Stimulated activated CD8-positive, alpha-beta memory T cell treated with anti-CD3 and anti-CD28 coated beads, Interleukin-15, amount 100 ng/mL, for 1 hour (primary cell): ENCODE data around the gene KIR3DL3.
"Not testable (repeated sequence)": the region's sequence is repeated elsewhere in the genome, so short reads cannot be mapped to it uniquely, and the experiment has no call there.

Source experiments
- DNase-seq: peaks from one replicate; pipeline ENCODE4 v3.0.0-alpha.2; 2020; ENCODE audit warnings: low read depth

Gene KIR3DL3

DNA sequence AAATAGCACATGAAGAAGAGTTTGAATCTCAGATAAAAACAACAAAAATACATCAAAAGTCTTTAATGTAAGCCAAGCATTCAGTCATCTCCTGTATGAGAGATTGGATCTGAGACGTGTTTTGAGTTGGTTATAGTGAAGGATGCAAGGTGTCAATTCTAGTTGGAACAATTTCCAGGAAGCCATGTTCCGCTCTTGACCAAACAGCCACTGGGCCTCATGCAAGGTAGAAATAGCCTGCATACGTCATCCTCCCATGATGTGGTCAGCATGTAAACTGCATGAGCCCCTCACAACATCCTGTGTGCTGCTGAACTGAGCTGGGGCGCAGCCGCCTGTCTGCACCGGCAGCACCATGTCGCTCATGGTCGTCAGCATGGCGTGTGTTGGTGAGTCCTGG lies at the start of gene KIR3DL3:
TSS of gene KIR3DL3 (plus strand) at position 301 of the 400 bp plus-strand sequence. CDS start at position 356, 55 bp downstream.
- DNase-seq, result no peak

DNA sequence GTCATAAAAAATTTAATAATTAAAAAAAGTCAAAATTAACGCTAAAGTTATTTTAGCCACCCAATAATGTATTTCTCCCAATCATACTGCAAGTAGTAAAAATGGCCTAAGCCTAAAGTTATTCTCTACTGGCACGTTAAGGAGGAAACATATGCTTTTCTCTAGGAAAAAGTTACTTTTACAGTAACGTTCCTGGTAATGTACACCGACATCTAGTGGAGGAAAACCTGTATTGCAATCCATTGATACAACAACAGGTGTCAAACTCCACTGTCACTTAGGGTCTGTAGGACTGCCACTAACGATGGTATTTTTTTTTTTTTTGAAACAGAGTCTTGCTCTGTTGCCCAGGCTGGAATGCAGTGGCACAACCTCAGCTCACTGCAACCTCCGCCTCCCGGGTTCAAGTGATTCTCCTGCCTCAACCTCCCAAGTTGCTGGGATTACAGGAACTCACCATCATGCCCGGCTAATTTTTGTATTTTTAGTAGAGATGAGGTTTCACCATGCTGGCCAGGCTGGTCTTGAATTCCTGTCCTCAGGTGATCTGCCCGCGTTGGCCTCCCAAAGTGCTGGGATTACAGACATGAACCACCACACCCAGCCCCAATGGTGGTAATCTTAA lies 47.9 kb upstream of the KIR3DL3 start:
- DNase-seq, result not testable (repeated sequence)

DNA sequence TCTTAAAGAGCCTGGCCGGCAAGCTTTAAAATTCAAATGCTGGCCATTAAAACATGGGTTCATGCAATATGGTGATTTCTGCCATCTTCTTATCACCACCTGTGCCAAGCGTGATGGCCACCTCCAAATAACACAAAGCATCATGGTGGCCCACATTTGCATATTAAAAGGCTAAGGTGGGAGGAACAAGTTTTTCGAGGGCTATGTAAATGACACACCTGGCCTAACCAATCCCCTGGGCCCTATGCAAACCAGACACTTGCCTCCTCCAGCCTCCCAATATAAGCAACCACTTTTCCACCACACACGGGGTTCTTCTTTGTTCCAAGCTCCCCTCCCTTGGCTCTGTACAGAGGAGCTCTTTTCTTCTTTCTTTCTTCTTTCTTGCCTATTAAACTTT lies 47.0 kb upstream of the KIR3DL3 start:
- no peak for DNase-seq

DNA sequence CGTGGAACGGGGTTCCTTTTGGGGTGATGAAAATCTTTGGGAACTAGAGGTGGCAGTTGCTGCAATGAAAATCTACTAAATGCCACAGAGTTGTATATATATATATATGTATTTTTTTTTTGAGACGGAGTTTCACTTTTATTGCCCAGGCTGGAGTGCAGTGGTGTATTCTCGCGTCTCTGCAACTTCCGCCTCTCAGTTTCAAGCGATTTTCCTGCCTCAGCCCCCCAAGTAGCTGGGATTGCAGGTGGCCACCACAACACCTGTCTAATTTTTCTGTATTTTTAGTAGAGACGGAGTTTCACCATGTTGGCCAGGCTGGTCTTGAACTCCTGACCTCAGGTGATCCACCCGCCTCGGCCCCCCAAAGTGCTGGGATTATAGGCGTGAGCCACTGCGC lies 42.6 kb upstream of the KIR3DL3 start:
- not testable (repeated sequence) for DNase-seq

DNA sequence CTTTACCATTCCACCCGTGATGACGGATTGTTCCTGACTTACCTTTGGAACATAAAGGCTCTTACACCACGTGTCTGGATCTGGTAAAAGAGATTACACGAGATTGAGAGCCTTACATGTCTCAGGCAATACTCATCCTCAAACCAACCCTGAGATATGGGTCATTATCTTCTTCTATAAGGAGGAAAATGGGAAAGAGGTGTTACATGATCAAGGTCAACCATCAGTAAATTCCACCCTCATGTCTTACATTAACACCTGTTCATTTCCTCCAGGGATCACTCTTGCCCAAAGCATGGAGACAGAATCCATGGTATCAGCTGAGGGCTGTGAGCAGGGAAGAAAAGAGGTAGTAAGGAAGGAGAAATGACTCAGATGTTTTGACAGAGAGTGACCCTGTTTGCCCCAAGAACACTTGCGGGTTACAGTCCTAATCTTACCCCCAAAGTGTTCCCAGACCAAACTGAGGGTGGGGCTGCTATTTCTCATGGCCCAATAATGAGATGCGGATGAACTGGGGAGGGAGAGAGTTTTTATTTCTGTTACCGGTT lies 41.9 kb upstream of the KIR3DL3 start:
- DNase-seq, result no peak

DNA sequence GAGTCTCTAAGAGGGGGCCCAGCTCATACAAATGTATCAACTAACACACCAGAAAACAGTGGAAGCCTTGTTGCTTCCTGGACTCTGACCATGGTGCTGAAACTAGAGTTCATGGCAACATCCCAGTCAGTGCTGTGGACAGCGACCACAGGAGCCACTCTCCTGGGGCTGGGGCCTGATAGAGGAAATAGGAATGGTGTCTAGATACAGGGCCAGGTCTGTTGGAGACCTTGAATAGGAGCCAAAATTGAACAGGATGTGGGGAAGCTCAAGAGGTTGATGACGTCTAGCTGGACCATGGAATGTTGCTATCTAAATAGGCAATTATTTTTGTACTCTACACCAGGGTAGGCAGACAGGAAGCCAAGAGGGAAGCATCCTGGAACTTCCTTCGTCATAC lies 39.7 kb upstream of the KIR3DL3 start:
- DNase-seq, result no peak

DNA sequence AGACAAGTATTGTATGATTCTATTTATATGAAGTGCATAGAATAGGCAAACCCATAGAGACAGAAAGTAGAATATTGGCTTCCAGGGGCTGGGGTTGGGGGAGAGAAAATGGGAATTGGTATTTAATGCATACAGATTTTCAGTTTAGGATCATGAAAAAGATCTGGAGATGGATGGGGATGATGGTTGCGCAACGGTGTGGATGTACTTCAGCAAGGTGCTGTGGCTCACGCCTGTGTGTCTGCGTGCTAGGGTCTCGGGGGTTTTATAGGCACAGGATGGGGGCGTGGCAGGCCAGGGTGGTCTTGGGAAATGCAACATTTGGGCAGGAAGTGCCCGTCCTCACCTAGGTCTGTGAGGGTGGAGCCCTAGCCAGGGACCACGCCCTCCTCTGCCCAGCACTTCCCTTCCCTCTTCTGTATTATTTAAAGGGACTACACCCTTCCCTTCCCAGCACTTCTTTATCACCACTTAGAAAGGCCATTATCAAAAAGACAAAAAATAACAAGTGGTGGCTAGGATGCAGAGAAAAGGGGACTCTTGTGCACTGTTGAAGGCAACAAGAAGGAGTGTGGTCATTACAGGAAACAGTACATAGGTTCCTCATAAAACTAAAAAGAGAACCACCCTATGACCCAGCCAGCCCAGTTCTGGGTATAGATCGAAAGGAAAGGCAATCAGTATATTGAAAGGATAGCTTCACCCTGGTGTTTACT lies 32.5 kb upstream of the KIR3DL3 start:
- DNase-seq, result no peak

DNA sequence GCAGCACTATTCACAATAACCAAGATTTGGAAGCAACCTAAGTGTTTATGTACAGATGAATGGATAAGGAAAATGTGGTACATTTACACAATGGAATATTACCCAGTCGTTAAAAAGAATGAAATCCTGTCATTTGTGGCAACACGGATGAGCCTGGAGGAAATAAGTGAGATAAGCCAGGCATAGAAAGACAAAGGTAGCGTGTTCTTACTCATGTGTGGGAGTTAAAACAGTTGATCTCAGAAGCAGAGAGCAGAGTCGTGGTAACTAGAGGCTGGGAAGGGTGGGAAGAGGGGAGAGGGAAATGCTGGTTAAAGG lies 32.0 kb upstream of the KIR3DL3 start:
- DNase-seq, result no peak

DNA sequence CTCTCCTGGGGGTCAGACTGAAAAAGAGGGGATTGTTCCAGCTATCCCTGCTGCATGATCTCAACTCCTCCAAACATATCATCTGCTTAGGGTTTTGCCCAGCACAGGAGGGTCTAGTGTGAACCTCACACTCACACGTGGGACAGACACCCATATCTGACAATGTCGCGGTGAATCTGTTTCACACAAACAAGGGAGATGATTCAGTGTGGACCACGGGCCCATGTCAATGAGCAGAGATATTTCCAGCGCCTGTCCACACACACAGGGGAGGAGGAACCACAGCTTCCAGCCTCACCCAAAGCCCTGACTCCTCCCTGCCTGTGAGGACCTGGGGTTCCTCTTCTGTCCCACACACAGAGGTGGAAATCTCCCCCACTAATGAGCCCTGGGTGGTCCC lies 29.6 kb upstream of the KIR3DL3 start:
- no peak for DNase-seq

DNA sequence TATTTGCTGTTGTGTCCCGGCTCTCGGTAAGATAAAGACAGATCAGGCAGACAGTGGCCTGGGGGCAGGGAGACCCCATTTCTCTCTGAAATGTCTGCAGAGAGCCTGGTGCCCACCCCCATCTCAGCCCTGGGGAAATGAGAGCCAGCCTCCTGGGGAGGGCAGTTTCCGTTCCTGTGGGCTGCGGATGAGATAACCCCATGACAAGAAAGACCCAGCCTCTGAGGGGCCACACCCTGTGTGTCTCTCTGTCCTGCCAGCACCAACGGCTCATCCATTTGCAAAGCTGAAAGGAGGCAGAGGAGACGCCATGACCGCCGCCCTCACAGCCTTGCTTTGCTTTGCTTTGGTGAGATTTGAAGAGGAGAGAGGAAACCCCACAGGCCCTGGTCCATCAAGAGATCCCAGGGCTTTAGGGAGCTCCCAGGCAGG lies 28.1 kb upstream of the KIR3DL3 start:
- no peak for DNase-seq

DNA sequence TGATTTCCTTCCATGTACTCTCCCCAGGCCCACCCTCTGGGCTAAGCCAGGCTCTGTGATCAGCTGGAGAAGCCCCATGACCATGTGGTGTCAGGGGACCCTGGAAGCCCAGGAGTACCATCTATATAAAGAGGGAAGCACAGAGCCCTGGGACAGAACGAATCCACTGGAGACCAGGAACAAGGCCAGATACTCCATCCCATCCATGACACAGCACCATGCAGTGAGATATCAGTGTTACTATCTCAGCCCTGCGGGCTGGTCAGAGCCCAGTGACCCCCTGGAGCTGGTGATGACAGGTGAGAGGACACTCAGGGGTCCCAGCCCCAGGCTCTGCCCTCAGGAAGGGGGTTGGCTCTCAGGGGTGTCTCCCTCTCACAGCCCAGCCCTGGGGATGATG lies 27.5 kb upstream of the KIR3DL3 start:
- no peak for DNase-seq

DNA sequence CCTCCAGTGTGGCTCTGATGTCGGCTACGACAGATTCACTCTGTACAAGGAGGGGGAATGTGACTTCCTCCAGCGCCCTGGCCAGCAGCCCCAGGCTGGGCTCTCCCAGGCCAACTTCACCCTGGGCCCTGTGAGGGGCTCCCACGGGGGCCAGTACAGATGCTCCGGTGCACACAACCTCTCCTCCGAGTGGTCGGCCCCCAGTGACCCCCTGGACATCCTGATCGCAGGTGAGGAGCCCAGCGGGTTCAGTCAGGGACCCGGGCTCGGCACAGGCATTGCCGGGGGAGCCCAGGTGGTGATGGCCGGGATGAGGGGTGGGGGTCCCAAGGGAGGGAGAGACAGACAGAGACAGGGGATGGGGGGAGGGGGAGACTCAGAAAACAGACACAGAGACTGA lies 26.5 kb upstream of the KIR3DL3 start:
- DNase-seq, result not testable (repeated sequence)

DNA sequence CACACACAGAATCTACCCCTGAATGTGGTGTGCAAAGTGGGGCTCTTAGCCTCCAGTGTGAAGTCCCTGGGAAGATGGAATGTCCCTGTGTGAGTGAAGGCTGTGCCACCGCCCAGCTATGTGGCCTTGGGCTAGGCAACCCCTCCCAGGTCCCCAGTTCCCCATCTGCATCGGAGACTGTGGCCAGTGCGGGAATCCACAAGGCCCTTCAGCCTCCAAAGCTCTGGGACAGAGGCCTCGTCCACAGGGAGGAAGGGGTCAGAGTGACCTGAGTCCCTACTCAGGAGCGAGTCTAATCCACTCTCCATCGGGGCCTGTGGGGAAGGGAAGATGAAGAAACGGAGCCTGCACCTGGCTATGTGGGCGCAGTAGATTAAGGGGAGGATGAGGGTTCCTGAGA lies 19.3 kb upstream of the KIR3DL3 start:
- DNase-seq, result no peak

DNA sequence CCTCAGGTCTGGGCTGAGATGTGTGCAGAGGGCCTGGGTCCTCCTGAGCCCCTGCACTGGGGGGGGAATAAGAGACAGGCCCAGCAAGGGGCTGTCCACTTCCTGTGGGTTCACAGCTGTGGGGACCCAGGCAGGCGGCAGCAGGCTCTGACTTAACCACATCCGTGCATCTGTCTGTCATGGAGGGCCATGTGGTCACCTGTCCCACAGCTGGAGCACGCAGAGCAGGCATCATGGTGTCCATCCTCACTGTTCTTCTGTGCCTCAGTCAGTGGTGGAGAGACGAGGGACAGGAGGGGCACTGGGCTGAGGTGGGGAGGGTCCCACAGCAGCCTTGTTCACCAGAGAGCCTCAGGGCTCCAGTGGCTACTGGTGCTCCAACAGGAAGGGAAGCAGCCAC lies 16.3 kb upstream of the KIR3DL3 start:
- no peak for DNase-seq

DNA sequence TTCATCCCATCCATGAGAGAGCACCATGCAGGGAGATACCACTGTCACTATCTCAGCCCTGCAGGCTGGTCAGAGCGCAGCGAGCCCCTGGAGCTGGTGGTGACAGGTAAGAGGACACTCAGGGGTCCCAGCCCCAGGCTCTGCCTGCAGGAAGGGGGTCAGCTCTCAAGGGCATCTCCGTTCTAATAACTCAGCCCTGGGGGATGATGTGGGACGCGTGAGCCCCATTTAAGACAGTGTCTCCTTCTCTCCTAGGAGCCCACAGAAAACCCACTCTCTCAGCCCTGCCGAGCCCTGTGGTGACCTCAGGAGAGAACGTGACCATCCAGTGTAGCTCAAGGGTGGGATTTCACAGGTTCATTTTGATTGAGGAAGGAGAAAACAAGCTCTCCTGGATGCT lies 15.5 kb upstream of the KIR3DL3 start:
- no peak for DNase-seq

DNA sequence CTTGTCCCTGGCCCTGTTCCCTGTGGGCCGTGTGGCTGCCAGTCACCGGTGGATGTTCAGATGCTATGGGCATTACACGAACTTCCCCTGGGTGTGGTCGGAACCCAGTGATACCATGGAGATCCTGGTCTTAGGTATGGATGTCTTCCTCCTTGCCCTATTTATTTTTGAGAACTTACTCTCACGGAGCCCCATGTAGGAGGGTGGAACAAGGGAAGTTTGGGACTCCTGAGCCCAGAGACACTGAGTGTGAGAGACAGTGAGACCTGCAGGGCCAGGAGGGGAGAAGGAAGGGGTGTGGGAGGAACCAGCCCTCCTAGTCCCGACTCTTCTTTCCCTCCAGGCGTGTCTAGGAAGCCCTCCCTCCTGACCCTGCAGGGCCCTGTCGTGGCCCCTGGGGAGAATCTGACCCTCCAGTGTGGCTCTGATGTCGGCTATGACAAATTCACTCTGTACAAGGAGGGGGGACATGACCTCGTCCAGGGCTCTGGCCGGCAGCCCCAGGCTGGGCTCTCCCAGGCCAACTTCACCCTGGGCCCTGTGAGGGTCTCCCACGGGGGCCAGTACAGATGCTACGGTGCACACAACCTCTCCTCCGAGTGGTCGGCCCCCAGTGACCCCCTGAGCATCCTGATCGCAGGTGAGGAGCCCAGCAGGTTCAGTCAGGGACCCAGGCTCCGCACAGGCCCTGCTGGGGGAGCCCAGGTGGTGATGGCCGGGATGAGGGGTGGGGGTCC lies 14.9 kb upstream of the KIR3DL3 start:
- no peak for DNase-seq

DNA sequence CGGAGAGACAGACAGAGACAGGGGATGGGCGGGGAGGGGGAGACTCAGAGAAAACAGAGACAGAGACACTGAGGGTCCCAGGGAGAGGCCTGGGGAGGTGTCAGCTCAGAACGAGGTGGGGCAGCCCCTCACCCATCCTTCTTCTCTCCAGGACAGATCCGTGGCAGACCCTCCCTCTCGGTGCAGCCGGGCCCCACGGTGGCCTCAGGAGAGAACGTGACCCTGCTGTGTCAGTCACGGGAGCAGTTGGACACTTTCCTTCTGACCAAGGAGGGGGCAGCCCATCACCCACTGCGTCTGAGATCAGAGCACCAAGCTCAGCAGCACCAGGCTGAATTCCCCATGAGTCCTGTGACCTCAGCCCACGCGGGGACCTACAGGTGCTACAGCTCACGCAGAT lies 14.3 kb upstream of the KIR3DL3 start:
- not testable (repeated sequence) for DNase-seq

DNA sequence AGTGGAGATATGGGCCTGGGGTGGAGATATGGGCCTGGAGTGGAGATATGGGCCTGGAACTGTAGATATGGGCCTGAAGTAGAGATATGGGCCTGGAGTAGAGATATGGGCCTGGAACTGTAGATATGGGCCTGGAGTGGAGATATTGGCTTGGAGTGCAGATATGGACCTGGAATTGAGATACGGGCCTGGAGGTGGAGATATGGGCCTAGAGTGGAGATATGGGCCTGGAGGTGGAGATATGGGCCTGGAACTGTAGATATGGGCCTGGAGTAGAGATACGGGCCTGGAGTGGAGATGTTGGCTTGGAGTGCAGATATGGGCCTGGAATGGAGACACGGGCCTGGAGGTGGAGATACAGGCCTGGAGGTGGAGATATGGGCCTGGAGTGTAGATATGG lies 402 bp downstream of the KIR3DL3 start:
- no peak for DNase-seq

DNA sequence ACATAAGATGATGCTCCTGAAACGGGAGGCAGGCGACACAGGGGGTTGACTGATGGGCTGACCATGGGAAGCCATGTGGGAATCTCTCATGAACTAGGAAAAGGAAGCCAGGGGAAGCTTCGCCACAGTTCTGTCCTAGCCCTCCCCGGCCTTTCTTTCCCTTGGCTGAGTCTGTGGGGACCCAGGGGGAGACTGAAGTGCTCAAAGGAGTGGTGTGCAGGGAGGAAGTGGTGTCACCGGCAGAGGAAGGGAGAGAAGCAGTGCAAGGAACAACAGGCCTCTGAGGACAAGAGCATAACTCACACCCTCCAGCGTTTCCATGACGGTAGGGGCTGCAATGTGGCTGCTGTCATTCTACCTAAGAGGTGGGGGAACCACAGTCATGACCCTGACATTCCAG lies 1.1 kb downstream of the KIR3DL3 start:
- DNase-seq, result no peak

DNA sequence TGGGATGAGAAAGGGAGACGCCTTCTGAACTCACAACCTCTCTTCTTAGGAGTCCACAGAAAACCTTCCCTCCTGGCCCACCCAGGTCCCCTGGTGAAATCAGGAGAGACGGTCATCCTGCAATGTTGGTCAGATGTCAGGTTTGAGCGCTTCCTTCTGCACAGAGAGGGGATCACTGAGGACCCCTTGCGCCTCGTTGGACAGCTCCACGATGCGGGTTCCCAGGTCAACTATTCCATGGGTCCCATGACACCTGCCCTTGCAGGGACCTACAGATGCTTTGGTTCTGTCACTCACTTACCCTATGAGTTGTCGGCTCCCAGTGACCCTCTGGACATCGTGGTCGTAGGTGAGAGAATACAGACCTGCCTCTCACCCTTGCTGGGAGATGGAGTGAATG lies 3.3 kb downstream of the KIR3DL3 start:
- DNase-seq, result no peak

DNA sequence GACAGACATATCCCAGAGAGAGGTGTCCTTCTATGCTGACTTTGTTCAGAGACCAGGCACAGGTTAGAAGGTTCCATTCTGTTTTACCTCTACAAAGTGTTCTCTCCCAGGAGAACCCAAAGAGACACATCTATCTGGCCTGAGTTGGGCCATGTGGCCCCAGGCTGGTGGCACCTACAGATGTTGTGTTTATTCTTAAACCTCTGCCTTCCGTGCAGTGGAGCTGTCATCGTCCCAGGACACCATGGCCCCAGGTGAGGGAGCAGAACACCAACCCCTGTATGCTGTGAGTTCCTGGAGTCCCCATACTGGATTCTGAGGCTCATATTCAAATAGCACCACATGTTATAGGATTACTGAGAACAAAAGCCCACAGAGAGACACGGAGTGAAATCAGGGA lies 3.9 kb downstream of the KIR3DL3 start:
- no peak for DNase-seq

DNA sequence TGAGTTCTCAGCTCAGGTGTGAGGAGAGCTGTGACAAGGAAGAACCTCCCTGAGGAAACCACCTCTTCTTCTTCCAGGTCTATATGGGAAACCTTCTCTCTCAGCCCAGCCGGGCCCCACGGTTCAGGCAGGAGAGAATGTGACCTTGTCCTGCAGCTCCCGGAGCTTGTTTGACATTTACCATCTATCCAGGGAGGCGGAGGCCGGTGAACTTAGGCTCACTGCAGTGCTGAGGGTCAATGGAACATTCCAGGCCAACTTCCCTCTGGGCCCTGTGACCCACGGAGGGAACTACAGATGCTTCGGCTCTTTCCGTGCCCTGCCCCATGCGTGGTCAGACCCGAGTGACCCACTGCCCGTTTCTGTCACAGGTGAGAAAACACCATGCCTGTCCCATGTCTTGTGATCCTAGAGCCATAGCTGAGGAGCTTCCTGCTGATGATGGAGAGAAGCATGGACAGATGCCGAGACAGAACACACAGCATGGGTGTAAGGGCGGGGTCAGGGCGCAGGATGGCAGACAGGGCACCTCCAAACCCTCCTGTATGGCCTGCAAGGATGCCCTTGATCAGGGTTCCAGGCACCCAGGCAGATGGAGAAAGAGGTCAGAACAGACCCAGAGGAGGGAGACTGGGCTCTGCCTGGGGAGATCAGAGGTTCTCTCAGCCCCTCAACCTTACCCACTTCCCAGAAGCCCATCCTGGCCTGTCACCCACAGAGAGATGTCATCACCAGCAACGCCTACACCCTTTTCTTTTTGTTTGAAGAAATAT lies 5.4 kb downstream of the KIR3DL3 start:
- DNase-seq, result no peak
